Naive thymus-derived CD4-positive, alpha-beta T cell (primary cell): ENCODE measurements around the gene DLD. TPM values are rescaled to one million over a fixed set of nuclear protein-coding genes. Genes with fewer than 3 reads are reported as not detected.
A peak's percentile ranks its signal among the peaks of the same experiment; 100 is the strongest.

Experiments
- ATAC-seq: fragments of 150-1000 bp; cut with Tn5 transposase; 2 replicates; pipeline ENCODE4 v1.10.0; 2021; ENCODE audit warnings: mild to moderate bottlenecking, moderate library complexity
- CTCF ChIA-PET: fragments of 350-600 bp; sonication (Branson Sonifier 250); formaldehyde crosslinking; loops from one replicate; lab custom pipeline; 2021; ENCODE audit warnings: antibody characterized with exemption; lab: Charles Lee
- POLR2A ChIA-PET: fragments of 350-600 bp; sonication (Branson Sonifier 250); formaldehyde crosslinking; loops from one replicate; lab custom pipeline; 2021; ENCODE audit warnings: antibody characterized with exemption, inconsistent platforms; lab: Charles Lee
- DNase-seq, 9 donors: peaks; one replicate each; pipeline versions ENCODE4 v3.0.0 to v3.0.0-alpha.2; 2020 to 2022; ENCODE audit warnings: mixed read lengths in 1 of 9
- H3K27ac ChIP-seq: one replicate; pipeline ENCODE4 v1.7.0; 2013; ENCODE audit warnings: mild to moderate bottlenecking, low read depth, low read length, moderate library complexity
- H3K27me3 ChIP-seq, 2 donors: one replicate each; pipeline ENCODE4 v1.7.0; 2013; ENCODE audit warnings: low read length in 2 of 2, mild to moderate bottlenecking in 2 of 2, moderate library complexity in 2 of 2; ENCODE audit not compliant: control insufficient read depth in 2 of 2, insufficient read depth in 2 of 2
- H3K36me3 ChIP-seq, 3 experiments: 1 replicate in 2 of 3; 2 replicates in 1 of 3; pipeline ENCODE4 v1.7.0; 2013; ENCODE audit warnings: low read length in 3 of 3, mild to moderate bottlenecking in 3 of 3, moderate library complexity in 1 of 3; ENCODE audit not compliant: insufficient read depth in 3 of 3, control insufficient read depth in 2 of 3
- H3K4me1 ChIP-seq, 2 donors: one replicate each; pipeline ENCODE4 v1.7.0; 2013; ENCODE audit warnings: low read length in 2 of 2, mild to moderate bottlenecking in 2 of 2, moderate library complexity in 1 of 2; ENCODE audit not compliant: control insufficient read depth in 2 of 2, insufficient read depth in 2 of 2
- H3K4me3 ChIP-seq: 2 replicates; pipeline ENCODE4 v1.7.0; 2013; ENCODE audit warnings: mild to moderate bottlenecking, low read length
- H3K9me3 ChIP-seq, 3 experiments: 1 replicate in 2 of 3; 2 replicates in 1 of 3; pipeline ENCODE4 v1.7.0; 2013; ENCODE audit warnings: low read length in 3 of 3; ENCODE audit not compliant: control insufficient read depth in 2 of 3
- H3K27ac Mint-ChIP-seq, 9 donors: one replicate each; pipeline ENCODE4 v1.8.0; 2020 to 2022; ENCODE audit warnings: mixed read lengths in 9 of 9, mild to moderate bottlenecking in 8 of 9, moderate library complexity in 5 of 9, inconsistent platforms in 2 of 9
- H3K27me3 Mint-ChIP-seq, 5 donors: one replicate each; pipeline ENCODE4 v1.8.0; 2021 to 2022; ENCODE audit warnings: mixed read lengths in 5 of 5, mild to moderate bottlenecking in 1 of 5
- H3K36me3 Mint-ChIP-seq, 5 donors: one replicate each; pipeline ENCODE4 v1.8.0; 2020 to 2022; ENCODE audit warnings: mixed read lengths in 5 of 5, mild to moderate bottlenecking in 3 of 5, inconsistent platforms in 1 of 5
- H3K4me1 Mint-ChIP-seq, 7 donors: one replicate each; pipeline ENCODE4 v1.8.0; 2020 to 2022; ENCODE audit warnings: mixed read lengths in 7 of 7, mild to moderate bottlenecking in 3 of 7, inconsistent platforms in 1 of 7
- H3K4me3 Mint-ChIP-seq, 10 donors: one replicate each; pipeline ENCODE4 v1.8.0; 2020 to 2022; ENCODE audit warnings: mild to moderate bottlenecking in 10 of 10, mixed read lengths in 10 of 10, moderate library complexity in 6 of 10, inconsistent platforms in 2 of 10
- H3K9me3 Mint-ChIP-seq, 11 donors: one replicate each; pipeline ENCODE4 v1.8.0; 2020 to 2022; ENCODE audit warnings: mixed read lengths in 11 of 11, mild to moderate bottlenecking in 4 of 11, inconsistent platforms in 1 of 11, moderate library complexity in 1 of 11
- intact Hi-C, 2 donors: fragments of 100-400 bp; cut with micrococcal nuclease; formaldehyde crosslinking; loops; one replicate each; pipeline ENCODE4 v1.15.1; 2023
- polyA plus RNA-seq, 2 donors: library from polyadenylated mRNA; unstranded; fragments of 300-500 nt; fragmentation: Illumina TruSeq; gene quantifications; one replicate each; pipeline ENCODE4 v1.2.3, GENCODE V29; 2021
- total RNA-seq, 6 experiments: library from RNA in 5 of 6; stranded (reverse) in 5 of 6; gene quantifications; 1 replicate in 5 of 6; 2 replicates in 1 of 6; pipeline ENCODE4 v1.2.3 and lab custom pipeline; 2021 to 2026

The DLD gene
- total and polyA plus RNA-seq, 7 experiments from 2014 or later: 44.5 to 72.4 (median 53.7) TPM

DNA sequence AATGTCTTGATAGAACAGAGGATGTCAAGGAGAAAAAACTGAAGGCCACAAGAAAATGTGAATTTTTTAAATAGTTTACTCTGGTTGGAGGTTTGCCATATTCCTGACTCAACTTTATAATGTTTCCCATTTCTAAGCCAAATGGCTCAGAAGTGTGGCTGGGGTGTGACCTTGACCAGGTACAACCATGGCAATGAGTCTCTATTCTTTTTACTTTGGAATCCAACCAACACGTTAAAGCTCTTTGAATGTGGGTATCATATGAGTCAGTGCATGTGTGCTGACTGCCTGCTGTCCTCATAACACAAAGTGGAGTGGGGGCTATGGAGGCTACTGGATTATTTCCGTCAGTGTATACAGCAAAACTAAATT, 33.5 kb upstream of the DLD start:
- no peaks in the 10 kb centered on the region for H3K27me3 Mint-ChIP-seq
- H3K36me3 ChIP-seq: no peaks in the 10 kb centered on the region
- H3K27me3 ChIP-seq: no peaks in the 10 kb centered on the region
- H3K36me3 Mint-ChIP-seq: peaks cover 0 to 11% (median 0%) of the 10 kb centered on the region in 5 donors
- H3K4me3 Mint-ChIP-seq: peak overlapping the region in 9 of 10 donors; percentile 35 to 74 (median 58)
- no peaks in the 10 kb centered on the region for H3K9me3 ChIP-seq
- CTCF ChIA-PET: no interaction called here
- peak overlapping the region; percentile 19 for H3K27ac ChIP-seq
- no peak overlapping the region for H3K4me3 ChIP-seq
- DNase-seq (no peak), ATAC-seq (no peak)
- intact Hi-C loops: no loop called here
- H3K4me1 ChIP-seq: peaks cover 20 to 33% of the 10 kb centered on the region in 2 donors
- peaks cover 21 to 48% (median 38%) of the 10 kb centered on the region in 7 donors for H3K4me1 Mint-ChIP-seq
- H3K27ac Mint-ChIP-seq: peak overlapping the region; percentile 71 to 91 (median 84)
- POLR2A ChIA-PET: interaction anchor here (1.1 to 2.3 kb wide), 5 partner anchors 11 to 114 kb away, joined by 3 to 13 read pairs (median 3); partner anchors contain the start of genes CBLL1 and DLD
- peaks cover 0 to 3% (median 0%) of the 10 kb centered on the region in 11 donors for H3K9me3 Mint-ChIP-seq

- intact Hi-C loops: no loop called here
- H3K4me1 ChIP-seq: peaks cover 20 to 33% of the 10 kb centered on the region in 2 donors
- ChIA-PET CTCF (interaction anchor here (1.0 kb wide), 1 partner anchor 15 kb away, joined by 3 read pairs; no protein-coding TSS in a partner anchor), POLR2A (interaction anchor here (0.5 to 2.3 kb wide), 5 partner anchors 10 to 115 kb away, joined by 3 to 13 read pairs (median 3); partner anchors contain the start of genes CBLL1 and DLD)
- no peak overlapping the region for H3K4me3 ChIP-seq
- Mint-ChIP-seq H3K9me3 (peaks cover 0 to 3% (median 0%) of the 10 kb centered on the region in 11 donors), H3K4me3 (peak overlapping the region in 6 of 10 donors; percentile 9 to 73 (median 59)), H3K27me3 (no peaks in the 10 kb centered on the region), H3K36me3 (peaks cover 0 to 11% (median 0%) of the 10 kb centered on the region in 5 donors), H3K4me1 (peaks cover 21 to 48% (median 38%) of the 10 kb centered on the region in 7 donors), H3K27ac (peak overlapping the region in 7 of 9 donors; percentile 45 to 91 (median 73))
- ATAC-seq (no peak), DNase-seq (no peak)
- H3K27me3 ChIP-seq: no peaks in the 10 kb centered on the region
- H3K27ac ChIP-seq: no peak overlapping the region
- no peaks in the 10 kb centered on the region for H3K36me3 ChIP-seq
- no peaks in the 10 kb centered on the region for H3K9me3 ChIP-seq
Observed at GRCh38 chr7:107858280-107858679, 32.7 kb upstream of the DLD start.

GRCh38 chr7:107860279-107860961, 30.6 kb upstream of the DLD start:
- Histone ChIP-seq H3K36me3 (no peaks in the 10 kb centered on the region), H3K4me1 (peaks cover 20 to 27% of the 10 kb centered on the region in 2 donors), H3K27ac (no peak overlapping the region), H3K9me3 (no peaks in the 10 kb centered on the region), H3K27me3 (no peaks in the 10 kb centered on the region), H3K4me3 (no peak overlapping the region)
- Mint-ChIP-seq H3K27ac (peak overlapping the region in 1 of 9 donors; percentile 28), H3K9me3 (peaks cover 0 to 2% (median 0%) of the 10 kb centered on the region in 11 donors), H3K4me3 (no peak overlapping the region), H3K36me3 (peaks cover 0 to 7% (median 0%) of the 10 kb centered on the region in 5 donors), H3K4me1 (peaks cover 21 to 49% (median 33%) of the 10 kb centered on the region in 7 donors), H3K27me3 (no peaks in the 10 kb centered on the region)
- POLR2A ChIA-PET: no interaction called here
- ATAC-seq: no peak
- intact Hi-C loops: no loop called here
- CTCF ChIA-PET: interaction anchor here (1.0 kb wide), 1 partner anchor 14 kb away, joined by 3 read pairs; no protein-coding TSS in a partner anchor
- no peak for DNase-seq

DNA sequence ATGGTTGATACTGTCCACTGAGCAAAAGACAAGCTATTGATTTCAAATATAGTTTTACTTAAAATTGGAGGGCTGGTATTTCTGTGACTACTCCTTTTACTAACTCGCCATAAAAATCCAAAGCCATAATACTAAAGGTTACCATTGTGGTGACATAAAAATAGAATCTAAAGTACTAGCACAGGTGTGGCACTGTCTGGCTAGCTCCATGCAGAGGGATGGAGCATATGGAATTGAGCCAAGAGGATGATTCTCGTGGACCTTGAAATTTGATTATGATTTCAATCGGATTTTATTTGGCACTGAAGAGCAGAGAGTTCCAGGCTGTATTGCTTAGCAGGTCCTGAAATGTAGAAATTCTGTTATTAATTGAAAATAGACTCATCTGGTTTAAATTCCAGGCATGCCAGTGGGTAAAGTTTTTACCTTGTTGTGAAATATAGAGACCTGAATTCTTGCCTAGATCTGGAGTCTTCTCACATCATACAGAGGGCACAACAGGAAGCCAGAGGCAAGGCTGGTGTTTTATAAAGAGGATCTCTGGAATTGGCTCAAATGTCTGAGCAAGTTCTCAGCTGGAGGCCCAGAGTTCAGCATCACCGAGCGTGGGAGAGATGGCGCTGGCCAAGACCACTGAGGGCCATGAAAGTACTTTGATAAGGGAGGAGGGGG, 29.9 kb upstream of the DLD start:
- ATAC-seq (no peak), DNase-seq (no peak)
- Histone ChIP-seq H3K36me3 (no peaks in the 10 kb centered on the region), H3K4me3 (no peak overlapping the region), H3K4me1 (peaks cover 20 to 21% of the 10 kb centered on the region in 2 donors), H3K9me3 (no peaks in the 10 kb centered on the region), H3K27ac (no peak overlapping the region), H3K27me3 (no peaks in the 10 kb centered on the region)
- H3K27me3 Mint-ChIP-seq: no peaks in the 10 kb centered on the region
- intact Hi-C loops: no loop called here
- H3K9me3 Mint-ChIP-seq: peaks cover 0 to 2% (median 0%) of the 10 kb centered on the region in 11 donors
- CTCF ChIA-PET: no interaction called here
- POLR2A ChIA-PET: no interaction called here
- H3K27ac Mint-ChIP-seq: peak overlapping the region in 1 of 9 donors; percentile 28
- H3K4me1 Mint-ChIP-seq: peaks cover 25 to 52% (median 33%) of the 10 kb centered on the region in 7 donors
- H3K4me3 Mint-ChIP-seq: no peak overlapping the region
- peaks cover 0 to 9% (median 0%) of the 10 kb centered on the region in 5 donors for H3K36me3 Mint-ChIP-seq

DNA sequence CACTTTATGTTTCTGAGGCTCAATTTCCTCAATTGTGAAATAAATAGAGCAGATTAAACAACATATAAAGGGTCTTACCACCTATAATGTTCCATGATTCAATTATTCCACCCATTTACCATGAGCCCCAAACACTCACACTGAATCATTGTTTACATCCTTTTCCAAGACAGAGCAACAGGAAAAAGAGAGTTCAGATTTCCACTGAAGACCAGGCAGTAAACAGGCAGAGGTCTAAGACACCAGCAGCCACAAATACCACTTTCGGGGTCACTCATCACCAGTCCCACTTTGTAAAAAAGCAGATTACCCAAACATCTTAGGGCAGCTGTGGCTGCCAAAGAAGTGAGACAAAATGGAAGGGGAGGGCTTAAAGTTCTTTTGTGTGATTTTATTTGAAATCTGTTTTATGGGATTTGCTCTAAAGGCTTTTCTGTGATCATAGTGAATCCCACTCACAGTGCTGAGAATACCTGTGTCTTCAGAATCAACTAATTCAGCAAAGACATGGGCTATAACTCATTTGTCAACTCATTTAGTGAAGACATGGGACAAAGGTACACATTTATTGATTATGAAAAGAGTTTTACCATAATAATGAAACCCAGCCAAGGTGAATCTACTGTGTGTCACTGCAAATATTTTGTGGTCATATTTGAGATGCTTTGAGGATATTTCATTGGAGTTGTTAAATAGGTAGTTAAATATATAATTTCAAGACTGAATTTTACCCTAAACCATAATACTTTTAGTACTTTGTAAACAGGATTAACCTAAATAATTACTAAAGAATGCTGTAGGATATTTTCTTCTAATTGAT, 24.8 kb upstream of the DLD start:
- Histone ChIP-seq H3K36me3 (no peaks in the 10 kb centered on the region), H3K9me3 (no peaks in the 10 kb centered on the region), H3K4me3 (no peak overlapping the region), H3K4me1 (peaks cover 0 to 4% of the 10 kb centered on the region in 2 donors), H3K27ac (no peak overlapping the region), H3K27me3 (no peaks in the 10 kb centered on the region)
- no peak for ATAC-seq
- Mint-ChIP-seq H3K27me3 (peaks cover 0 to 2% (median 0%) of the 10 kb centered on the region in 5 donors), H3K36me3 (peaks cover 0 to 6% (median 0%) of the 10 kb centered on the region in 5 donors), H3K4me3 (peak overlapping the region in 1 of 10 donors; percentile 52), H3K9me3 (peaks cover 0 to 2% (median 0%) of the 10 kb centered on the region in 11 donors), H3K4me1 (peaks cover 8 to 29% (median 12%) of the 10 kb centered on the region in 7 donors), H3K27ac (peak overlapping the region in 2 of 9 donors; percentile 11 to 86)
- ChIA-PET CTCF (no interaction called here), POLR2A (interaction anchor here (0.6 to 4.1 kb wide), 3 partner anchors 8 to 122 kb away, joined by 3 to 11 read pairs (median 4); partner anchors contain the start of gene CBLL1)
- DNase-seq: peak in 1 of 9 donors; percentile 40
- intact Hi-C loops: no loop called here
